Thyroid gland (tissue), 4 donors: ENCODE measurements around the gene NKX2-4. TPM values are rescaled to one million over a fixed set of nuclear protein-coding genes. Genes with fewer than 3 reads are reported as not detected.

Experiments
- DNase-seq, 2 donors: peaks; one replicate each; pipeline ENCODE4 v3.0.0-alpha.2; 2019
- H3K27ac ChIP-seq, 3 donors: fragments of 200-600 bp; sonication (generic); 1 replicate in 2 of 3; 2 replicates in 1 of 3; pipeline ENCODE4 v1.5.1; 2016 to 2019; ENCODE audit warnings: mild to moderate bottlenecking in 1 of 3, moderate library complexity in 1 of 3
- H3K27me3 ChIP-seq: fragments of 200-600 bp; sonication (generic); one replicate; pipeline ENCODE4 v1.5.1; 2019
- H3K36me3 ChIP-seq, 2 donors: fragments of 200-600 bp; sonication (generic); one replicate each; pipeline ENCODE4 v1.5.1; 2016 to 2019
- H3K4me1 ChIP-seq, 2 donors: fragments of 200-600 bp; sonication (generic); one replicate each; pipeline ENCODE4 v1.5.1; 2017 to 2019
- H3K4me3 ChIP-seq, 3 donors: fragments of 200-600 bp; sonication (generic); replicated peaks in 1 of 3; 1 replicate in 2 of 3; 2 replicates in 1 of 3; pipeline ENCODE4 v1.5.1; 2016; ENCODE audit warnings: mild to moderate bottlenecking in 1 of 3
- H3K9me3 ChIP-seq: fragments of 200-600 bp; sonication (generic); one replicate; pipeline ENCODE4 v1.5.1; 2017
- POLR2A ChIP-seq, 2 donors: fragments of 450-650 bp; IDR thresholded peaks; one replicate each; pipeline ENCODE4 v1.6.1; 2017; ENCODE audit warnings: antibody characterized with exemption in 2 of 2, mild to moderate bottlenecking in 2 of 2, moderate library complexity in 1 of 2
- WGBS, 2 donors: methylation state at CpG; one replicate each; pipeline ENCODE4 v1.1.5; 2017; 5-methylcytosine and 5-hydroxymethylcytosine counted together
- intact Hi-C: fragments of 100-400 bp; cut with DNase I; formaldehyde crosslinking; loops from one replicate; pipeline ENCODE4 v1.15.1; 2023
- total RNA-seq, 4 donors: library from RNA; depleted of rRNA; stranded (reverse); fragments of >200 nt; gene quantifications; one replicate each; pipeline ENCODE4 v1.2.3, GENCODE V29; 2016
- TF ChIP-seq, protein P1 (sequence below), 6 experiments: fragments of 200-600 bp in 3 of 6; fragments of 450-650 bp in 3 of 6; sonication (generic) in 3 of 6; IDR thresholded peaks; one replicate each; pipeline ENCODE4 v1.5.1; 2016 to 2019; ENCODE audit warnings: antibody characterized with exemption in 6 of 6, mild to moderate bottlenecking in 2 of 6, inconsistent platforms in 1 of 6, moderate library complexity in 1 of 6

NKX2-4 gene
- total RNA-seq: under 1 TPM in 1 of 4 donors, not detected in 3; 0.11 TPM

DNA sequence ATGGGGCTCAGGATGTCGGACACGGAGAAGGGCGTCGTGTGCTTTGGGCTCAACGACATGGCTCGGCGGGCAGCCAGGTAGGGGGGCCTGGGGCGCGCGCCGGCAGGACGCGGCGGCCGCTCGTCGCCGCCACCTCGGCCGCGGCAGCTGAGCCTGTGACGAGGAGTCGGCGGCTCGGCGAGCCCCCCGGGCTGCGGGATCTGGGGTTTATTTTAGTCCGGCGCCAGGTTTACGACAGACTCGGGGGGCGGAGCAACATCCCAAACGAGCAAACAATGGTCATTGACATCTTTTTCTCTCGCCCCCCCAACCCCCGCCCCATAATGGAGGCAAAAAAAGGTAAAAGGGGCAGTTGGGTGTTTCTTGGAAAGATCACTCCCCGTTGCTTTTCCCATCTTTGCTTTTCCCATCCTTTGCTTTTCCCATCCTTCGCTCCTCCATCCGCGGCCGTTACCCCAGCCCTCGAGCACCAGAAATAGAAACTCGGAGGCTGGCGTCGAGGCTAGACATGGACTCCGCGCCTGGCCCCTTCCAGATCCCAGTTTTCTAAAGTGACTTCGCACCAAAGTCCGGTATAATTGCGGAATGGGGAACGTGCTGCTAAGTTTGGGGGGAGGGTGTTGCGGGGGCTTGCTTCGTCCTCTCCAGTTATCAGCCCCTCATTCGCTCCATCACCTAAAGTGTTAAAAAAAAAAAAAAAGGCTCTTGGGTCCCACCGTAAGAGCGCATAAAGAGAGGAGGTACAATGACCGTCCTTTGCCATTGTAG is at the start of gene NKX2-4:
TSS of gene NKX2-4 (minus strand) at position 186 of the 768 bp plus-strand sequence. CDS start at position 59, 127 bp downstream.
- 10 to 14% methylated on average over 35 to 44 of the region's 57 CpGs for WGBS, 2 donors
- Histone ChIP-seq H3K36me3 (no peaks in the 10 kb centered on the region), H3K27me3 (peaks cover 60% of the 10 kb centered on the region), H3K9me3 (no peaks in the 10 kb centered on the region), H3K27ac (no peak within 1 kb of the TSS), H3K4me3 (no peak within 1 kb of the TSS), H3K4me1 (peaks cover 0 to 19% of the 10 kb centered on the region in 2 donors)
- intact Hi-C loops: loop anchor here (10.0 kb wide), 1 partner anchor 273 kb away; the partner anchor contains the start of gene KIZ
- TF ChIP-seq POLR2A (IDR thresholded peaks at IDR 0.05): no peak
- TF ChIP-seq, protein P1, sequence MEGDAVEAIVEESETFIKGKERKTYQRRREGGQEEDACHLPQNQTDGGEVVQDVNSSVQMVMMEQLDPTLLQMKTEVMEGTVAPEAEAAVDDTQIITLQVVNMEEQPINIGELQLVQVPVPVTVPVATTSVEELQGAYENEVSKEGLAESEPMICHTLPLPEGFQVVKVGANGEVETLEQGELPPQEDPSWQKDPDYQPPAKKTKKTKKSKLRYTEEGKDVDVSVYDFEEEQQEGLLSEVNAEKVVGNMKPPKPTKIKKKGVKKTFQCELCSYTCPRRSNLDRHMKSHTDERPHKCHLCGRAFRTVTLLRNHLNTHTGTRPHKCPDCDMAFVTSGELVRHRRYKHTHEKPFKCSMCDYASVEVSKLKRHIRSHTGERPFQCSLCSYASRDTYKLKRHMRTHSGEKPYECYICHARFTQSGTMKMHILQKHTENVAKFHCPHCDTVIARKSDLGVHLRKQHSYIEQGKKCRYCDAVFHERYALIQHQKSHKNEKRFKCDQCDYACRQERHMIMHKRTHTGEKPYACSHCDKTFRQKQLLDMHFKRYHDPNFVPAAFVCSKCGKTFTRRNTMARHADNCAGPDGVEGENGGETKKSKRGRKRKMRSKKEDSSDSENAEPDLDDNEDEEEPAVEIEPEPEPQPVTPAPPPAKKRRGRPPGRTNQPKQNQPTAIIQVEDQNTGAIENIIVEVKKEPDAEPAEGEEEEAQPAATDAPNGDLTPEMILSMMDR (IDR thresholded peaks at IDR 0.05): no peak
- DNase-seq: no peak

DNA sequence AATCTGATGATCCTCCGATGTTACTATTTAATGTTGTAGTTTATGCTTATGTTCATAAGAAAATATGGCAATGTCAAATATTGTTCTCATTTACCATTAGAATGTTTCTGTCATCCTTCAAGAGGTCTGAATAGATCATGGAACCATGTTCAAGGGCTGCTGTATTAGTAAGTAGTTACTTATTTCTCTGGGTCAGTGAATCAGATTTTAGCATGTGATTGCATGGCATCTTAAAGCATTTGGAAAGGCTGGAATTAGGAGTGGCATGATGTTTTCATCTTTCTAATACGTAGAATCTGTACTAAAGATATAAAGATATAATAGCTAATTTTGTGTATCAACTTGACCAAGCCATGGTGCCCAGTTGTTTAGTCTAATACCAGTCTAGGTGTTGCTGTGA is 40.5 kb upstream of the NKX2-4 start:
- H3K27me3 ChIP-seq: no peaks in the 10 kb centered on the region
- intact Hi-C loops: no loop called here
- 91 to 95% methylated on average over 2 of the region's 2 CpGs for WGBS, 2 donors
- no peak for DNase-seq
- H3K4me3 ChIP-seq: no peak overlapping the region
- H3K27ac ChIP-seq: no peak overlapping the region
- no peaks in the 10 kb centered on the region for H3K9me3 ChIP-seq
- no peak for TF ChIP-seq POLR2A (IDR thresholded peaks at IDR 0.05)
- TF ChIP-seq, protein P1 (IDR thresholded peaks at IDR 0.05): no peak
- no peaks in the 10 kb centered on the region for H3K36me3 ChIP-seq
- H3K4me1 ChIP-seq: no peaks in the 10 kb centered on the region

DNA sequence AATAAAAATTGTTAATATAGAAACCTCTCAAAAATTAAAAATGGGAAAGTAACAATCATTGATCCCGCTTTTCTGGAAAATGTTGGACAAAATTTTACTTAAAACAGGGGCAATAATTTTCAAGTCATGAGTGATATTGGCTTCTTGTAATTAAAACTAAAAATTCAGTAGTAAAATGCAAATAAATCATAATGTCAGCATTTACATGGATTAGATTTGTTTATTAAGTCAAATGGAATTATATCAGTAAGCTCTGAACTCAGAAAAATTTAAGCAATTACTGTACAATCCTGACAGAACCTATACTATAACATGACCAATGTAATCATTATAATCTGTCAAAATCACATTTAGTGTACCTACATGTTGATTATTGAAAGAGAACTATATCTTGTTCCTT is 39.9 kb upstream of the NKX2-4 start:
- DNase-seq: no peak
- no peak overlapping the region for H3K4me3 ChIP-seq
- no peak overlapping the region for H3K27ac ChIP-seq
- H3K27me3 ChIP-seq: no peaks in the 10 kb centered on the region
- intact Hi-C loops: no loop called here
- 84 to 87% methylated on average over 1 of the region's 1 CpG for WGBS, 2 donors
- H3K36me3 ChIP-seq: no peaks in the 10 kb centered on the region
- TF ChIP-seq POLR2A (IDR thresholded peaks at IDR 0.05): no peak
- TF ChIP-seq, protein P1 (IDR thresholded peaks at IDR 0.05): no peak
- no peaks in the 10 kb centered on the region for H3K4me1 ChIP-seq
- no peaks in the 10 kb centered on the region for H3K9me3 ChIP-seq

DNA sequence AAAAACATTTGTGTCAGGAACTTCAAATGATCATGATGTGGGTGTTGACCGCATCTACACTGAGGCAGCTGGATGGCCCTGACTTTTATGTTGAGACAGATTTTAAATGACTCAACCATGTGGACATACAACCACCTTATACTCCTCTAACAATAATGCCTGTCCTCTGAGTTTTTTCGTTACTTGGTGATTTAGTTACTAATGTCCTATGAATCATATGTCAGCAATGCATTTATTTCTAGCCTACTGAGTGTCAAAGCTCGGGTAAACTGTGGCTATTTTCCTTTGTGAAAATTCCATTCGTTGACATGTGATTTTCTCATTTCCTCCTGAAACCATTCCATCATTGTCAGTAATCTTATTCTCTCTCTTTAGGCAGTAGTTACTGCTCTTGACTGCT is 38.9 kb upstream of the NKX2-4 start:
- no peak overlapping the region for H3K27ac ChIP-seq
- intact Hi-C loops: no loop called here
- TF ChIP-seq POLR2A (IDR thresholded peaks at IDR 0.05): no peak
- TF ChIP-seq, protein P1 (IDR thresholded peaks at IDR 0.05): no peak
- no peaks in the 10 kb centered on the region for H3K27me3 ChIP-seq
- no peaks in the 10 kb centered on the region for H3K36me3 ChIP-seq
- DNase-seq: no peak
- no peaks in the 10 kb centered on the region for H3K9me3 ChIP-seq
- no peak overlapping the region for H3K4me3 ChIP-seq
- H3K4me1 ChIP-seq: no peaks in the 10 kb centered on the region
- 71 to 76% methylated on average over 4 of the region's 4 CpGs for WGBS, 2 donors

DNA sequence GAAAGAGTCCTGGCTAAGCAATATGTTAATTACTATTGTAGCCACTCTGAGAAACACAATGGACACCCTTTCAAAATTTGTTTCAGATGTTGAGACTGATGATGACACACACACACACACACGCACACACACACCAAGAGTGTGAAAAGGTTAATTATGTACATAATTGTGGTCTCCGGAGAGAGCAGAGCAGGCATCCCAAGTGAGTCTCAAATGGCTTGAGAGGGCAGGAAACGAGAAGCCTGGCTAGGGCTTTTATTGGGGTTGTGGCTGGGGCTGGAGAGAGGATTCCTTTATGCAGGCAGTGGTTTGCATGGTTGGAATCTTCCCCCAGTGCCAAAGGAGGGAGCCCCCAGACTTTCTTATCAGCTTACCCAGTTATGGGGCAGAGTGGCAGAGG is 38.2 kb upstream of the NKX2-4 start:
- no peaks in the 10 kb centered on the region for H3K9me3 ChIP-seq
- DNase-seq: no peak
- H3K36me3 ChIP-seq: no peaks in the 10 kb centered on the region
- H3K4me3 ChIP-seq: no peak overlapping the region
- no peaks in the 10 kb centered on the region for H3K27me3 ChIP-seq
- 53 to 57% methylated on average over 3 of the region's 3 CpGs for WGBS, 2 donors
- intact Hi-C loops: no loop called here
- H3K4me1 ChIP-seq: no peaks in the 10 kb centered on the region
- no peak for TF ChIP-seq POLR2A (IDR thresholded peaks at IDR 0.05)
- TF ChIP-seq, protein P1 (IDR thresholded peaks at IDR 0.05): no peak
- H3K27ac ChIP-seq: no peak overlapping the region
